ENCODE results near the gene PTPRD. TPM values are rescaled to one million over a fixed set of nuclear protein-coding genes. Genes with fewer than 3 reads are reported as not detected.

The PTPRD gene
- total RNA-seq, 1 experiment from 2014 or later: not detected

- ChIA-PET POLR2A (no interaction called here), CTCF (no interaction called here)
- in situ Hi-C loops (cut with HindIII; ENCODE audit: low pct_unique_long_range_greater_than_20kb, low sequenced_read_pairs): no loop called here
- no peak for TF ChIP-seq CTCF (IDR thresholded peaks at IDR 0.05)
- TF ChIP-seq SIN3A (IDR thresholded peaks at IDR 0.05; ENCODE audit: borderline replicate concordance, insufficient read depth, low read depth, low read length): no peak
- TF ChIP-seq POLR2AphosphoS5 (IDR thresholded peaks at IDR 0.05; ENCODE audit: low read depth, low read length): no peak
- no peak for TF ChIP-seq TCF7L2 (IDR thresholded peaks at IDR 0.05; ENCODE audit: low read depth, low read length)
- no peak for TF ChIP-seq REST (IDR thresholded peaks at IDR 0.05; ENCODE audit: insufficient read depth in 1 of 2, low read depth in 2 of 2, low read length in 1 of 2)
- intact Hi-C loops (cut with micrococcal nuclease; ENCODE audit: unreplicated experiment): no loop called here
- H3K27ac ChIP-seq (ENCODE audit: low read length): no peak overlapping the region
- BruUV-seq (replicated peaks): no TSS peak
- no peak for DNase-seq (ENCODE audit: low read depth, low spot score)
- H3K36me3 ChIP-seq (ENCODE audit: control insufficient read depth, insufficient read depth, low read length): no peaks in the 10 kb centered on the region
- ATAC-seq: no peak
- H3K9me3 ChIP-seq (ENCODE audit: control insufficient read depth, insufficient read depth, low read depth, low read length): no peaks in the 10 kb centered on the region
- H3K4me1 ChIP-seq (ENCODE audit: control insufficient read depth, insufficient read depth, low read length): no peaks in the 10 kb centered on the region
- no peaks in the 10 kb centered on the region for H3K27me3 ChIP-seq (ENCODE audit: control insufficient read depth, insufficient read depth, low read length)
- no peak overlapping the region for H3K4me3 ChIP-seq (ENCODE audit: low read depth in 2 of 2, low read length in 2 of 2)
Measured at GRCh38 chr9:8901146-8901545, 1711.7 kb downstream of the PTPRD start.

- Histone ChIP-seq H3K27ac (ENCODE audit: low read length) (no peak overlapping the region), H3K4me3 (ENCODE audit: low read depth in 2 of 2, low read length in 2 of 2) (no peak overlapping the region), H3K4me1 (ENCODE audit: control insufficient read depth, insufficient read depth, low read length) (no peaks in the 10 kb centered on the region), H3K9me3 (ENCODE audit: control insufficient read depth, insufficient read depth, low read depth, low read length) (no peaks in the 10 kb centered on the region), H3K27me3 (ENCODE audit: control insufficient read depth, insufficient read depth, low read length) (no peaks in the 10 kb centered on the region), H3K36me3 (ENCODE audit: control insufficient read depth, insufficient read depth, low read length) (no peaks in the 10 kb centered on the region)
- ATAC-seq (no peak), DNase-seq (ENCODE audit: low read depth, low spot score) (no peak)
- TF ChIP-seq POLR2AphosphoS5 (IDR thresholded peaks at IDR 0.05; ENCODE audit: low read depth, low read length) (no peak), SIN3A (IDR thresholded peaks at IDR 0.05; ENCODE audit: borderline replicate concordance, insufficient read depth, low read depth, low read length) (no peak), CTCF (IDR thresholded peaks at IDR 0.05) (no peak), REST (IDR thresholded peaks at IDR 0.05; ENCODE audit: insufficient read depth in 1 of 2, low read depth in 2 of 2, low read length in 1 of 2) (no peak), TCF7L2 (IDR thresholded peaks at IDR 0.05; ENCODE audit: low read depth, low read length) (no peak)
- in situ Hi-C loops (cut with HindIII; ENCODE audit: low pct_unique_long_range_greater_than_20kb, low sequenced_read_pairs) (no loop called here), intact Hi-C loops (cut with micrococcal nuclease; ENCODE audit: unreplicated experiment) (no loop called here)
- POLR2A ChIA-PET: no interaction called here
- CTCF ChIA-PET: no interaction called here
- BruUV-seq (replicated peaks): no TSS peak
Measured at GRCh38 chr9:8899511-8899910, 1713.3 kb downstream of the PTPRD start.
